ENCODE data around the gene PLSCR2. TPM values are rescaled to one million over a fixed set of nuclear protein-coding genes. Genes with fewer than 3 reads are reported as not detected.

The PLSCR2 gene
- total RNA-seq, 2 donors from 2014 or later = not detected

Other genes starting within 250 kb of the PLSCR2 start
- 10 to 100 TPM; 27.9 to 37.6 TPM for gene PLSCR4, start 218.5 kb downstream of the PLSCR2 start, total RNA-seq
- gene PLSCR1, start 75.0 kb upstream of the PLSCR2 start, total RNA-seq = 10 to 100 TPM; 47.2 to 99.7 TPM
- gene PLSCR5, start 135.8 kb upstream of the PLSCR2 start, total RNA-seq = not detected

Measured in left cardiac atrium (tissue), 2 donors.